GM12872 (cell line): ENCODE measurements around the gene XRCC1.

Experiments used
- TF ChIP-seq, protein P1 (sequence below): IDR thresholded peaks from 3 replicates; pipeline ENCODE4 v1.5.1; 2011; ENCODE audit warnings: low read depth, mild to moderate bottlenecking, low read length, moderate library complexity; ENCODE audit not compliant: insufficient read depth

XRCC1 gene

DNA sequence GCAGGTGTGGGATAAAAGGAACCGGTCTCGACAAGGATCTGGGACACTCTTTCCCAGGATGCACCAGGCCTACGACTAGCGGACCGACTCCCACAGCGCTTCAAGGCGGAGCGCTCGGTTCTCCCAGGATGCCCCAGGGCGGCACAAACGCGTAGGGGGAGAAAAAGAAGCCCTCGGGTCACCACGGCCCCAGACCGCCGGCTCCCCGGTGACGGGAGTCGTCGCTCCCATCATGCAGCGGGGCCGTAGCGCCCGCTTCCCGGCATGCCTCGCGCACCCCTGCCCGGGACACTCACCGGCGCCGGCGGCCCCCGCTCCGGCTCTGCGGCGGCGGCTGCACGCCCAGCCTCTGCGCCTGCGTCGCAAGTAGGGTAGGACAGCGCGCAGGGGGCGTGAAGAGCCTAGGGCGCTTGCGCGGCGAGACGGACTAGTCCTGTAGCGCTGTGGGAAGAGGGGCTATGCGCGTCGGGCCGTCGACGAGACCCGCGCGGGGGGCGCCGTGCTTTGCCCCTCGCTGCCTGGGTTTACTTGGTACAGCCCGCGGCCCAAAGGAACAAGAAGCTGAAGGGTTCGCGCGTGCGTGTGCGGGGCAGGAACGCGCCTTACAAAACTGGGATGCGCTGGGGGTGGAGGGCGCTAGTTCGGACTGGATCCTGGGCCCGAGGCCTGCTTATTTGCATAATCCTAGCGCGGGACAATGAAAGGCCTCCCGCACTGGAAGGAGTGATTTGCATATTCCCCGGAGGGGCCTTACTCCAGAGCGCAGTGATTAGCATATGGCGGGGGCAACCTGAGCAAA lies 44.1 kb upstream of the XRCC1 start, which contains the start of gene ZNF428:
Gene ZNF428 (minus strand): TSS at position 368 of the 799 bp plus-strand sequence. CDS start 5,325 bp downstream, outside the sequence.
- TF ChIP-seq, protein P1, sequence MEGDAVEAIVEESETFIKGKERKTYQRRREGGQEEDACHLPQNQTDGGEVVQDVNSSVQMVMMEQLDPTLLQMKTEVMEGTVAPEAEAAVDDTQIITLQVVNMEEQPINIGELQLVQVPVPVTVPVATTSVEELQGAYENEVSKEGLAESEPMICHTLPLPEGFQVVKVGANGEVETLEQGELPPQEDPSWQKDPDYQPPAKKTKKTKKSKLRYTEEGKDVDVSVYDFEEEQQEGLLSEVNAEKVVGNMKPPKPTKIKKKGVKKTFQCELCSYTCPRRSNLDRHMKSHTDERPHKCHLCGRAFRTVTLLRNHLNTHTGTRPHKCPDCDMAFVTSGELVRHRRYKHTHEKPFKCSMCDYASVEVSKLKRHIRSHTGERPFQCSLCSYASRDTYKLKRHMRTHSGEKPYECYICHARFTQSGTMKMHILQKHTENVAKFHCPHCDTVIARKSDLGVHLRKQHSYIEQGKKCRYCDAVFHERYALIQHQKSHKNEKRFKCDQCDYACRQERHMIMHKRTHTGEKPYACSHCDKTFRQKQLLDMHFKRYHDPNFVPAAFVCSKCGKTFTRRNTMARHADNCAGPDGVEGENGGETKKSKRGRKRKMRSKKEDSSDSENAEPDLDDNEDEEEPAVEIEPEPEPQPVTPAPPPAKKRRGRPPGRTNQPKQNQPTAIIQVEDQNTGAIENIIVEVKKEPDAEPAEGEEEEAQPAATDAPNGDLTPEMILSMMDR: no peak

DNA sequence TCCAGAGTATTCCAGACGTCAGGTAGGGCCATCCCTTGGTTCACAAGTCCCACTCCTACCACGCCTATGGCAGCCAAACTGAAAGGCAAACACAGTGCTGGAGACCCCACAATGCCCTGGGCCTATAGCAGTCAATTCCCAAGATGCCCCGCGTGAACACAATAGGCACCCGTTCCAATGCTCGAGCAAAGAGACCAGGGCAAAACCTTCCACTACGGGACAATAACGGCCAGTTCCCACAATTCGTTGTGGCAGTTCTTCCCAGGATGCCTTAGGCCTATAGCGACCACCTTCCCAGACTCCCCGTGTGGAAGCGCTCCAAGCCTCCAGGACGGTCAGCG lies 43.6 kb upstream of the XRCC1 start:
- TF ChIP-seq, protein P1: no peak

DNA sequence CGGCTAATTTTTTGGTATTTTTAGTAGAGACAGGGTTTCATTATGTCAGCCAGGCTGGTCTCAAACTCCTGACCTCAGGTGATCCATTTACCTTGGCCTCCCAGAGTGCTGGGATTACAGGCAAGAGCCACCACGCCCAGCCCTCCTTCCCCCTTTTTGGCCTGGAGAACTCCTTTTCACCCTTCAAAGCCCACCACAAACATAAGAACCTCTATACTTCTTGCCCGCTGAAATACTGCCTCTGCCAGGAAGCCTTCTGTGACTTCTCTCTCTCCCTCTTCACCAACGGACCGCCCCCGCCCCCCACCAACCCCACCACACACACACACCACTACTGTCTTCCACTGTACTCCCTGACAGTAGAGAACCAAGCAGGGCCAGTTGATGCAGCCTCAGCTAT lies 41.6 kb upstream of the XRCC1 start:
- TF ChIP-seq, protein P1: no peak

DNA sequence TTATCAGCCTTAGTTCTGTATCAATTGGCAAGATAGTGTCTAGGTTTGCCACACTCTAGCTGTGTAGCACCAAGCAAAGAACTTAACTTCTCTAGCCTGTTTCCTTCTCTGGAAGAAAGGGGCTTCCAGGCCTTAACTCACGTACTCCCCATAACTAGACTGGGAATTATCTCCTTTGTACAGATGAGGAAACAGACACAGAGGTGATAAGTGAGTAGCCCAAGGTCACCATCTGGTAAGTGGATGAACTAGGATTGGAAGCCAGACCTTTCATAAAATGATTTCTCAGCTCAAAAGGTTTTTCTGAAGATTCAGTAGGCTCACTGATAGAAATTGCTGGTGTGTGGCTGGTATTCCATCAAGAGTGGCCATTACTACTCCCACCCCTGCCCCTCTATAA lies 41.0 kb upstream of the XRCC1 start:
- TF ChIP-seq, protein P1: no peak

DNA sequence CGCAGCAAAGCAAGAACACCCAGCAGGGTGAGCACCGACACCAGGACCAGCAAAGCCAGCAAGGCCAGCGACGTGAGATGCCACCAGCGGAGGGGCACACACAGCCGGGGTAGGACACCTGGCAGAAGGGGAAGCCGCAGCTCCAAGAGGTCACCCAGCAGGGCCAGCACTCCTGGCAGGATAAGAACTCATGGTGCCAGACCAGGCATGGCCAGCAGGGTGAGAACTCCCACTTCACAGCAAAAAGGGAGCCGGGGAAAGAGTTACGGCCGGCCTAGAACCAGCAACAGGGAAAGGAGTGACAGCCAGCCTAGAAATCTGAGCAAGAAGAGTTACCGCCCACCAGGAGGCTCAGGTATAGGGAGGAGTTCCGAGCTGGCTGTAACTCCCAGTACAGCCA lies 37.0 kb upstream of the XRCC1 start:
- TF ChIP-seq, protein P1: no peak

DNA sequence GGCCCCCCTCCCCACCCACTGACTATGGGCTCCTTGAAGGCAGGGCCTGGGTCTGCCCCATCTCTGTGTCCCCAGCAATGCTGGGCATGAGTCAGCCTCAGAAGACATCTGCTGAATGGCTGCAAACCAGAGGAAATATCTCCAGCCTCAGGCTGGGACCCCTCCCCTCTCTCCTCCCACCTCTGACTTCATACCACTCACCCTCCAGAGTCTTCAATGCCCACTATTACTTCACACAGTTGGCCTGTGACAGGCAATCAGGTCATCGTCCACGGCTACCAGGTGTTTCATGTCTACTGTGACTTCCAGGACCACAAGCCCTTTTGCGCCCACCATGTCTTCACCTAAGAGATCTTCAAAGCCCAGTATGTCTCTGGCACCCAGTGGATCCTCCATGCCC lies 36.5 kb upstream of the XRCC1 start, which contains the start of gene SRRM5:
Gene SRRM5 (plus strand): TSS at position 301 of the 400 bp plus-strand sequence. CDS start 34 bp downstream, at position 335.
- TF ChIP-seq, protein P1: no peak

DNA sequence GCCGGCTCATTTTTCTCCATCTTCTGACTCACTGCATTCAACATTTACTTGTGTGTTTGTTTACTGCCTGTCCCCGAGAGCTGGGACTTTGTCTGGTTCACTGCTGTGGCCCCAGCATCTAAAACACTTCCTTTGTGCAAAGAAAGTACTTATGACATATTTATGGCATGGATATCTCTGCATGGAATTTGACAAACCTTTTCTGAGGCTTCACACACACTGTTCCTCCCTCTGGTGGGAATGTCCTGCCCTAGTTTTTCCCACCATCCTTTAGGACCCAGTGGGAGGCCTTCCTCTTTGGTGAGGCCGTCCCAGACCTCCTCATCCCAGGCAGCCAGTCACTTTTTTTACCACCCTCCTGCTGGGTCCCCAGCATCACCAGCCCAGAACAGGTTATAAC lies 35.2 kb upstream of the XRCC1 start:
- TF ChIP-seq, protein P1: no peak
